Neutrophil (primary cell): ENCODE data around the gene PIK3R2.

Experiments used
- H3K27ac ChIP-seq: fragments of 200-600 bp; sonication (generic); 2 replicates; pipeline ENCODE4 v1.5.1; 2016; ENCODE audit warnings: mild to moderate bottlenecking, moderate library complexity
- H3K27me3 ChIP-seq: fragments of 200-600 bp; sonication (generic); 2 replicates; pipeline ENCODE4 v1.6.0; 2016; ENCODE audit warnings: mild to moderate bottlenecking
- H3K36me3 ChIP-seq: fragments of 200-600 bp; sonication (generic); 2 replicates; pipeline ENCODE4 v1.5.1; 2017
- H3K4me1 ChIP-seq, 2 experiments: fragments of 200-600 bp in 1 of 2; sonication (generic) in 1 of 2; 1 replicate in 1 of 2; 2 replicates in 1 of 2; pipeline versions ENCODE4 v1.5.1 to v1.6.1; 2013 to 2016; ENCODE audit warnings: low read depth in 1 of 2, low read length in 1 of 2, mild to moderate bottlenecking in 1 of 2, moderate library complexity in 1 of 2; ENCODE audit not compliant: control insufficient read depth in 1 of 2, insufficient read depth in 1 of 2
- H3K4me3 ChIP-seq, 2 experiments: fragments of 200-600 bp in 1 of 2; sonication (generic) in 1 of 2; 1 replicate in 1 of 2; 2 replicates in 1 of 2; pipeline ENCODE4 v1.5.1; 2013 to 2016; ENCODE audit warnings: low read depth in 1 of 2, low read length in 1 of 2, mild to moderate bottlenecking in 1 of 2, moderate library complexity in 1 of 2
- H3K9me3 ChIP-seq: fragments of 200-600 bp; sonication (generic); 2 replicates; pipeline ENCODE4 v1.5.1; 2016
- TF ChIP-seq, protein P1 (sequence below): fragments of 200-600 bp; sonication (generic); IDR thresholded peaks from 2 replicates; pipeline ENCODE4 v1.5.1; 2016; ENCODE audit warnings: antibody characterized with exemption

The PIK3R2 gene

DNA sequence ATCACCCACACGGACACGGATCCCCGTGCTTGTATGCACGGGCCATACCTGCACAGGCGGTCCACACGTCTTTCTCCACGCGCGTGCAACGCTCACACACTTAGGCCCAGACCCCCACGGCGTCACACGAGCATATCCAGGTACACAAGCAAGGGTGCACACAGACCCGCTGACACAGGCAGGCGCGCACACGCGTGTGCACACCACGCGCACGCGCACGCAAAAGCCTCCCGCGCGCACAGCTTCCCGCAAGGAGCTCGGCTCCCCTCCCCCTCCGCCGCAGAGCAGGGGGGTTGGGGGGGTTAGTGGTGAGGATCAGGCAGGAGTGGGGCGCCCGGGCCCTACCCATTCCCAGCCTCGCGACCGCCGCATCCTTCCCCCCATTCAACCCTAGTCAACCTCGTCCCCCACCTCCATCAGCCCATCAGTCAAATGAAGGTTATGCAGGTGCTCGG is 50.5 kb downstream of the PIK3R2 start:
- Histone ChIP-seq H3K27ac (peak overlapping the region; percentile 67), H3K9me3 (no peaks in the 10 kb centered on the region), H3K4me3 (peak overlapping the region; percentile 79), H3K27me3 (peaks cover 58% of the 10 kb centered on the region), H3K36me3 (no peaks in the 10 kb centered on the region), H3K4me1 (peaks cover 24 to 26% of the 10 kb centered on the region in 2 experiments)
- TF ChIP-seq, protein P1, sequence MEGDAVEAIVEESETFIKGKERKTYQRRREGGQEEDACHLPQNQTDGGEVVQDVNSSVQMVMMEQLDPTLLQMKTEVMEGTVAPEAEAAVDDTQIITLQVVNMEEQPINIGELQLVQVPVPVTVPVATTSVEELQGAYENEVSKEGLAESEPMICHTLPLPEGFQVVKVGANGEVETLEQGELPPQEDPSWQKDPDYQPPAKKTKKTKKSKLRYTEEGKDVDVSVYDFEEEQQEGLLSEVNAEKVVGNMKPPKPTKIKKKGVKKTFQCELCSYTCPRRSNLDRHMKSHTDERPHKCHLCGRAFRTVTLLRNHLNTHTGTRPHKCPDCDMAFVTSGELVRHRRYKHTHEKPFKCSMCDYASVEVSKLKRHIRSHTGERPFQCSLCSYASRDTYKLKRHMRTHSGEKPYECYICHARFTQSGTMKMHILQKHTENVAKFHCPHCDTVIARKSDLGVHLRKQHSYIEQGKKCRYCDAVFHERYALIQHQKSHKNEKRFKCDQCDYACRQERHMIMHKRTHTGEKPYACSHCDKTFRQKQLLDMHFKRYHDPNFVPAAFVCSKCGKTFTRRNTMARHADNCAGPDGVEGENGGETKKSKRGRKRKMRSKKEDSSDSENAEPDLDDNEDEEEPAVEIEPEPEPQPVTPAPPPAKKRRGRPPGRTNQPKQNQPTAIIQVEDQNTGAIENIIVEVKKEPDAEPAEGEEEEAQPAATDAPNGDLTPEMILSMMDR = no peak

DNA sequence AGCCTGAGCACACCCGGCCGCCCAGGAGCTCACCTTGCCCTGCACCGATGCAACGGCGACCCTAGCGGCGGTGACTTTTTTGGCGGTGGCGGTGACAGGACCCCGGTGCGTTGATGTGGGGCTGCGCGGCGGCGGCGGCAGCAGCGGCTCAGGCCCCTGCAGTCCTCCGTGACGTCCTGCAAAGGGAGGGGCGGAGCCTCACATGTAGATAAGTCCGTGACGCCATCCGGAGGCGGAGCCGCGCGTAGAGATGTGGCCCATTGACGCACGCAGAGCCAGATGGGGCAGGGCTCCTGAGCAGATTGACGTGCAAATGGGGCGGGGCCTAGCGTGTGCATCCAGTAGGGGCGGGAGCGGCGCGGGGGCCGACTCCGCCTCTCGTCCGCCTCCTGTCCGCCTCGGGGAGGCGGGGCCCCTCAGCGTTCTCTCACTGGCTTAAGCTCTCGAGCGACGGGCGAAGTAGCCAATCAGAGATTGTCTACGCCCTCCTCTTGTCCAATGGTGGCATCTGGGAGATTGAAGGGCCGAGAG is 51.0 kb downstream of the PIK3R2 start, which contains the start of gene RAB3A:
Gene RAB3A (minus strand): TSS at position 180 of the 531 bp plus-strand sequence. CDS start 1,302 bp downstream, outside the sequence.
- Histone ChIP-seq H3K36me3 (no peaks in the 10 kb centered on the region), H3K4me1 (peaks cover 24 to 26% of the 10 kb centered on the region in 2 experiments), H3K27me3 (peaks cover 63% of the 10 kb centered on the region), H3K27ac (peak within 1 kb of the TSS; percentile 67), H3K9me3 (no peaks in the 10 kb centered on the region), H3K4me3 (peak within 1 kb of the TSS; percentile 79)
- TF ChIP-seq, protein P1 = peak; percentile 68

DNA sequence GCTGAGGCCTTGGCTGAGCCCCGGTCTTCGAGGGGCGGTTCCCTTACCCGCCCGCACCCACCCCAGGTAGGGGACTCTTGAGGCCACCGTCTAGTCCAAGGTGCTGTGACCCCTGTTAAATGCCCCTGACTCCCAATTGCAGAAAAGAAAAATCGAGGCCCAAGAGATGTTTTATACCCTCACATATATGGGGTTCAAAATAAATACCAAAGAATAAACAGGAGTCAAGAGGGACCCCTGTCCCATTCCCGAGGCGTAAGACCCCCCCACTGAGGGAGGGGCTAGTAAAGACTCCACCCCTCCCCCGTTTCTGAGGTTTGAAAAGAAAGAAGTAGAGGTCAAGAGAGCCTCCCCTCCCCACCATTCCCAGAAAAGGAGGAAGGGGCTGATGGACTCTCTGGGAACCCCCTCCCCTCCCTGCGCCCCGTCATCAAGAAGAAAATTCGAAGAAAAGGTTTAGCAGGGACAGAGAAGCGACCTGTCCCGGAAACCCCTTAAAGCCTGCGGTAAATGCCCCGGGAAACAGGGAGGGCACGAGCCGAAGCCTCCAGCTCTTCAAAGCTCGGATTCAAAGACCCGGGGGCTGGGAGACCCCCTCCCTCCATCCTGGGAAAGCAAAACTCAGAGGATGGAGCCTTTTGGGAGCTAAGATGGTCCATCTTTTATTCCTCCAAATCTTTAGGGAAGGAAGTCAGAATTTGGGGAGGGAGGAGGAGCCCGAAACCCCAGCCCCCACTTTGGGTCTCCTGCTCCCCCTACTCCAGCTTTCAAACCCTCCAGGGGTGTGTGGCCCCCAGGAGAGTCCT is 51.6 kb downstream of the PIK3R2 start:
- Histone ChIP-seq H3K4me1 (peaks cover 24 to 26% of the 10 kb centered on the region in 2 experiments), H3K4me3 (peak overlapping the region; percentile 79), H3K27ac (peak overlapping the region; percentile 67), H3K36me3 (no peaks in the 10 kb centered on the region), H3K27me3 (peaks cover 70% of the 10 kb centered on the region), H3K9me3 (no peaks in the 10 kb centered on the region)
- TF ChIP-seq, protein P1 = no peak

DNA sequence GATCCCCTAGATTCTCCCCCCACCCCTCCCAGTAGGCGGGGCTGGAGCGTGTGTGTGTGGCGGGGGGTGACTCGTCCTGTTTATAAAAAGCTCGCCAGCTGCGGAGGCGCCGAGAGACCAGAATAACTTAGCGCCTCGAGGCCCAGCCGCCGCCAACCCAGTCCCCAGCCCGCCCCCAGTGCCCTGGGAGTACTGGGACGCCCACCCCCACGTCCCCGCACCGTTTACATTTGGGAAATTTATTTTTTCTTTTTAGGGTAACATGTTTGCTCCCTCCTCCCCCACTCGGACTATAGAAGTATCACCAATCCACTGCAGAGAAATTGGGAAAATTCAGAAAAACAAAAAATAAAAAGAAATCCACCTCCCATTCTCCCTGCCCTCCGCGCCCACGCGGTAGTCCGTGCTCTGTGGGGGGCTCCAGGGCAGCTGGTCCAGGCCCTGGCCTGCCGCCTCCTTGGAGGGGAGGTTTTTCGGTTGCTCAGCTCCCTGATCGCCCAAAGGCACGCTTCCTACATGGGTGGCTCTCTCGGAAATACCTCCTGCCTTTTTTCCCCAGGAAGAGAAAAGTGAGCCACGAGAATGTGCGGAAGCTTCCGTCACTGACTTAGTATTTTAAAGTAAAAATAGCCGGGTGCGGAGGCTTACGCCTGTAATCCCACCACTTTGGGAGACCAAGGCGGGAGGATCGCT is 52.4 kb downstream of the PIK3R2 start:
- H3K27me3 ChIP-seq = peaks cover 77% of the 10 kb centered on the region
- peak overlapping the region; percentile 79 for H3K4me3 ChIP-seq
- TF ChIP-seq, protein P1 = no peak
- peaks cover 24 to 26% of the 10 kb centered on the region in 2 experiments for H3K4me1 ChIP-seq
- H3K36me3 ChIP-seq = no peaks in the 10 kb centered on the region
- peak overlapping the region; percentile 67 for H3K27ac ChIP-seq
- H3K9me3 ChIP-seq = no peaks in the 10 kb centered on the region

DNA sequence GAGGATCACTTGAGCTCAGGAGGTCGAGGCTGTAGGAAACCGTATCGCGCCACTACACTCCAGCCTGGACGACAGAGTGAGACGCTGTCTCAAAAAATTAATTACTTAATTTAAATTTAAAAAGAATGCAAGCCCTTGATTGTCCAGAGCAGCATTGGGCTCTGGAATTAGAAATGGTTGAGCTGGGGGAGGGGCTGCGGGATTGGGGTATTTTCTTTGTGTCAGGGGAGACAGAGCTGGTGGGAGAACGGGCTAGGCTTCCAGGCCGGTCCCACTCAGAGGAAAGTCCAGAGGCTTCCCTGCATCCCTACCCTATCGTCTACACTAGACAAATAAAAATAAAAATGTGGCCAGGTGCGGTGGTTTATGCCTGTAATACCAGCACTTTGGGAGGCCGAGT is 53.1 kb downstream of the PIK3R2 start:
- TF ChIP-seq, protein P1 = no peak

More for the DNA sequence above, 53.1 kb downstream of the PIK3R2 start:
- Histone ChIP-seq H3K27me3 (peaks cover 84% of the 10 kb centered on the region), H3K4me3 (no peak overlapping the region), H3K27ac (no peak overlapping the region), H3K9me3 (no peaks in the 10 kb centered on the region), H3K36me3 (no peaks in the 10 kb centered on the region), H3K4me1 (peaks cover 24 to 26% of the 10 kb centered on the region in 2 experiments)
